IPS DF 4.7 (cell line): ENCODE results near the gene CARD19.

Experiments
- DNase-seq: peaks from one replicate; pipeline ENCODE4 v3.0.0-alpha.2; 2013; ENCODE audit warnings: low spot score; ENCODE audit errors: extremely low read depth

The CARD19 gene, protein sequence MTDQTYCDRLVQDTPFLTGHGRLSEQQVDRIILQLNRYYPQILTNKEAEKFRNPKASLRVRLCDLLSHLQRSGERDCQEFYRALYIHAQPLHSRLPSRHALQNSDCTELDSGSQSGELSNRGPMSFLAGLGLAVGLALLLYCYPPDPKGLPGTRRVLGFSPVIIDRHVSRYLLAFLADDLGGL

DNA sequence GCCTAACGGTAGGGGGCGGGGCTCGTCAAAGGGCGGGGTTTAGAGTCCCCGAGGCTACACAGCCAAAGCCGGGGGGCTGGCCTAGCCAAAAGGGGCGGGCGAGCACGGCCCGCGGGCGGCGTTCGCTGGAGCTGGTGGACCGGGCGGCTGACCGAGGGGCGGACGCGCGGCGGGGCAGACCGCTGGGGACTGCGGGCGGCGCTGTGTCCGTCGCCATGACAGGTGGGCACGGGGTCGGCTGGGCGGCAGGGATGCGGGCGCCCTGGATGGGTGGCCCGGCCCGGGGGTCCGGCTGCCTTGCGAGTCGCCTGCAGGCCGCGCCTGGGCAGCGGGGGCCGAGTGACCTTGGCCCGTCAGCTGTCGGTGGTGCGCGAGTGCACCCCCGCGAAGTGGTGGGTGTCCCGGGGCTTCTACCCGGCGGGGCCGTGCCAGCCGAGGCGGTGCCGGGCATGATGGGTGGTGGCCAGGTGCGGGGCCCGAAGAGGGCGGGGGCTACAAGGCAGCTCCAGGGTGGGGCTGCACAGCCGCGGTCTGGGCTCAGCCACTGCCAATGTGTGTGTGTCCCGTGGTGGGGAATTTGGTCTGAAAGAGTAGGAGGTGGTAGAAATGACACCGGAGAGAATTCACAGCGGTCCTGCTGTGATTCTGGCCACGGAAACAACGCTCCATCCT lies at the start of gene CARD19:
CARD19 (plus strand) TSS at position 87 of the 672 bp plus-strand sequence; CDS start at position 216, 129 bp downstream.
- no peak for DNase-seq

DNA sequence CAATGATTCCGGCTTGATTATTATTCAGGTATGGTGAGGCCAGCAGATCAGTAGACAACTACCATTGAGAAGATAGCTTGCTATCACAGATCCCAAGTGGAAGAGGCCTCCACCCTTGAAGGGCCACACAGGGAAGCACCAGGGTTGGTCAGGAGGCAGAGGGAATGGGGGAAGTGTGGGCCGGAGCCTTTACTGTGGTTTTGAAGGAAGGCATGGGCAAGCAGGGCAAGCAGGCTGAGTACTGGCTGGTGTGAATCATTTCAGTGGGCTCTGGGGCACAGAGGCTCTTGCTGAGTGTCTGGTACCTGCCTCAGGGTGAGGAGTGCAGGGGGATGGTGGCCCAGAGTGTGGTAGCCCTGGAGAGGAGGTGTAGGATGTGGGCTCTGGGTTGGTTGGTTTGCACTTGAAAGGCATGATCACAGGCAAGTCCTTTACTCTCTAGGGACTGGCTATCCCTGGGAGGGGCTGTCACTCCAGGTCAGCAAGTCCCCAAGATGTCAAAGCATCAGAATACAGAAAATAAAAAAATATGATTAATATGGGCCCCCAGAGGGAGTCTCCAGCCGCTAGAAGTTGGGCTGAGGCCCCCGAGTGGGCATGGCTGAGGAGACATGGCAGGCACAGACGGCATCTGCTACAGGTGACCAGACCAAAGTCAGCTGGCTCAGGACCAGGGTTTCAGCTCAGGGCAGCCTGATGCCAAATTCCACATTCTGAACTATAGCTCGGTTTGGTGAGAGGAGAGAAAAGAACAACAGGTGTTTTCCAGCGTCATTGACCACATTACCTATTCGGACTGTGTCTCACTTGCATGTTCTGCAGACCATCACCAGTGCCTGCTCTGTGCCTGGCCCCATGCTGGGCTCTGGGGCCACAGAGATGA lies 47.2 kb upstream of the CARD19 start:
- DNase-seq, result no peak

DNA sequence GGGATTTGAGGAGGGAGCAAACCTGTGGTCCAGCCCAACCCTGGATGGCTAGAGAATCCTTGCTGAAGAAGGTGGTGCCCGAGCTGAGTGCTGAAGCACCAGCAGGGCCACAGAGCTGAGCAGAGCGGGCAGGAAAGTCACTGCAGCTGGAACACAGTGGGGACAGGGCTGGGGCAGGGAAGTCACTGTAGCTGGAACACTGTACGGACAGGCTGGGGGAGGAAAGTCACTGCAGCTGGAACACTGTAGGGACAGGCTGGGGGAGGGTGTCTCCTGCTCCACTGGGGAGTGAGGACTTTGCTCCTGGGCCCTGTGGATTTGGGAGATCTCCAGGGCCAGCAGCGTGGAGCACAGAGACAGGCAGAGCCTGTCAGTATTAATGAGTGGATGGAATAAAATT lies 46.5 kb upstream of the CARD19 start:
- DNase-seq, result no peak

DNA sequence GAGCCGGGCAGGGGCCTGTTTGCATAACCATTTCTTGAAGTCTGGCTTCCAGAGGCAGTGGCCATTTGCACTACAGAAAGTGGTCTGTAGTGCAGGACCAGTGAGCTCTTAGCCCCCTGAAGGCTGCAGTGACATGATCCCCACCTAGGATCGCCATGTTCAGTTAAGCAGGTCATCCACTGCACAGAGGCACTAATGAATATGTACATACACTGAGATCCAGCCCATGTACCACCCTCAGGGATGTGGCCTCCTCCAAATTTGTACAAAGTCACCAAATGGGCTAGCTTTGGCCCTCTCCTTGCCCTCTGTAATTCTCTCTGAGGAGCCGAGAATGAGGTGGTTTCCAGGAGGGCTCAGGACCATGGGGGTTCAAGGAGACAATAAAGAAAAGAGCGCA lies 45.8 kb upstream of the CARD19 start:
- no peak for DNase-seq

DNA sequence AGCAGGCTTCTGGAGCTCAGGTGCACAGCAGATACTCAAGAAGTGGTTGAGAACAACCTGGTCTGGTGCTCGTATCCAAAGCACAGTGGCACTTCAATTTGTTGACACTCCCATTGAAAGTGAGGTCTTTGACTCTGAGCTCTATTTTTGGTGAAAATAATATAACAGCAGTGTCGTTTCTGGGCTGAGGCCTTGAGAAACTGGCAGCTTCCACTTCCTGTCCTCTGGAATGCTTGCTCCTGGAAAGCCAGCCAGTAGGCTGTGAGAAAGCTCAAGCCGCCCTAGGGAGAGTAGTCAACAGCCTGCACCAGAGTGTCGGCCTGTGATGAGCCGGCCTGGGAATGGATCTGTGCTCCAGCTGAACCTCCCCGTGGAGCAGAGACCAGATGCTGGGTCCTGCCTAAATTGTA lies 44.3 kb upstream of the CARD19 start:
- DNase-seq, result no peak

DNA sequence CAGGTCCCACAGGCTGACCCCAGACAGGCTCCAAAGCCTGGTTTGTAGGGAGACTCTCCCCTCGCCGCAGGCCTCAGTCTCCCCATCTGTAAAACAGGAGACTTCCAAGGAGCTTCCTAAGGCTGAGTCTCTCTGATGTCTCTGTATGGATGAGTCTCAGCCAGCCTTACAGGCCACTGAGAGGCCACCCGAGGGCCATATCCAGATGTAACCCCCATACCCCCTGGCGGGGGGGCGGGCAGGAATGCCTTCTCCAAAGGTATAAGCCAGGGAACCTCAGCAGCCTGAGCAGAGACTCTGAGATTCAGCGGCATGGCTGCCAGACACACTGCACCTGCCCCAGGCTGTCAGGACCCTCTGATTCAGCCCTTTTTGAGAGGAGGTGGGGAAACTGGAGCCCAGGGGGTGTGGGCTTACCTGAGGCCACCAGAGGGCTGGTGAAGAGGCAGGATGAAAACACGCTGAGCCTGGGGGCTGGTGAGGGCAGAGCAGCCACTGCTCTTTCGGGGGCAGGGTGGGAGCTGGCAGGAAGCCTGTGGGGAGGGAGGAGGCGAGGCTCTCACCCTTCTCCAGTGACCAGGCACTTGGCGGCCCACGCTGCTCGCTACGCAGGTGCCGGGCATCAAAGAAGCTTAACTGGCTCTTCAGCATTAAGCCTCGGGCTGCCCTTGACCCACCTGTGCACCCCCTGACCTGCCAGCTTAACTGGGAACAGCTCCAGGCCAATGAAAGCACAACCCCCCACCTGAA lies 43.1 kb upstream of the CARD19 start:
- no peak for DNase-seq

DNA sequence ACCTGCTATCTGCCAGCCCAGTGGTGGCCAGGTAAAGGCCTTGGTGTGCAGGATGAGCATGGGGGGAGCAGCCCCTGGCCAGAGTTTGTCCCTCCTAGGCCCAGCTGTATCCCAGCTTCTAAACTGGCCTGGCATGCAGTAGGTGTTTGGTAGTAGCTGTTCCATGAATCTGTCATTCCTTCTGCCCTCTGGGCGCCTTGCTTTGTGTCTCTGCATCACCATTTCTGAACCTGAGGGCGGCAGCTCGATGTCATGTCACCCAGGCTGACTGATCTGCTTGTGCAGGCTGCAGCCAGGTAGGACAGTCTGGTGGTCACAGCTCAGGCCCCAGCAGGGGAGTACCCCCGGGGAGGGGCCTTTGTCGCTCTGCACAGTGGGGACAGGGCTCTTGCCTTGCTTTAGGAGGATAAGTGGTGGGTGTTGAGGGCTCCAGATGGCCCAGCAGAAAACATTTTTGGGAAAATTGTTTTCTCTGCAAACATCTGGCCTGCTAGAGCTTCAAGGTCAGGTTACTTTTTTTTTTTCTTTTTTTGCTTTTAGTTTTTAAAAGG lies 42.2 kb upstream of the CARD19 start:
- DNase-seq, result no peak

DNA sequence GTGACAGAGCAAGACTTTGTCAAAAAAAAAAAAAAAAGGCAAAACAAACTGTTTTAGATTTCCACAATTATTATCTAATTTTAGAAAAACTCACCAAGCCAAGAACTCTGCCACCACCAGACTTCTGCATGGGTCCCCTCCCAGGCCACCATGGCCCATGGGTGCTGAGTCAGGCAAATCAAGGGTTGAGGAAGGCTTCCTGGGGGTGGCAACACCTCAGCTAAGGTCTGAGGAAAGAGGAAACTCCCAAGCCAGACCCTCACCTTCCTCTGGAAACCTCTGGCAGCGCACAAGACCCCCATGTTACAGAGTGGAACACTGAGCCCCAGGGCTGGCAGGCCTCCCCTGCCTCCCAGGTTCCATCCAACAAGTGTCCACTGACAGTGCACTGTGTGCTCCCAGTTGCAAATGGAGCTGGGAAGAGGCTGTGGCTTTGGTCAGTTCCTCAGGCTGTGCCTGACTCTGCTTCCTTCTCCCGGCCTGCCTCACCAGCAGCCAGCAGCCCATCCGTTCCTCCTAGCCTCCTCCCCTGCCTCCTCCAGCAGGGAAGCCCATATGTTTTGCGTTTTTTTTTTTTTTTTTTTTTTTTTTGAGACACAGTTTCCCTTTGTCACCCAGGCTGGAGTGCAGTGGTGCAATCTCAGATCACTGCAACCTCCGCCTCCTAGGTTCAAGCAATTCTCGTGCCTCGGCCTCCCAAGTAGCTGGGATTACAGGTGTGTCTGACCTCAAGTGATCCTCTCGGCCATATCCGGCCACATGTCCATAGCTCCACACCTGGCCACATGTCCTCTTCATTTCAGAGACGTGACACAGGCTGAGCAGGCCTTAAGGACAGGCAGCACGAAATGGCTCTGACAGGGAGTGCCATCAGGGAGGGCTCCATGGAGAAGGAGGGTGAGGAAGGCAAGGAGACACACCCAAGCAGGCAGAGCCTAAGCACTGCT lies 41.0 kb upstream of the CARD19 start:
- no peak for DNase-seq

DNA sequence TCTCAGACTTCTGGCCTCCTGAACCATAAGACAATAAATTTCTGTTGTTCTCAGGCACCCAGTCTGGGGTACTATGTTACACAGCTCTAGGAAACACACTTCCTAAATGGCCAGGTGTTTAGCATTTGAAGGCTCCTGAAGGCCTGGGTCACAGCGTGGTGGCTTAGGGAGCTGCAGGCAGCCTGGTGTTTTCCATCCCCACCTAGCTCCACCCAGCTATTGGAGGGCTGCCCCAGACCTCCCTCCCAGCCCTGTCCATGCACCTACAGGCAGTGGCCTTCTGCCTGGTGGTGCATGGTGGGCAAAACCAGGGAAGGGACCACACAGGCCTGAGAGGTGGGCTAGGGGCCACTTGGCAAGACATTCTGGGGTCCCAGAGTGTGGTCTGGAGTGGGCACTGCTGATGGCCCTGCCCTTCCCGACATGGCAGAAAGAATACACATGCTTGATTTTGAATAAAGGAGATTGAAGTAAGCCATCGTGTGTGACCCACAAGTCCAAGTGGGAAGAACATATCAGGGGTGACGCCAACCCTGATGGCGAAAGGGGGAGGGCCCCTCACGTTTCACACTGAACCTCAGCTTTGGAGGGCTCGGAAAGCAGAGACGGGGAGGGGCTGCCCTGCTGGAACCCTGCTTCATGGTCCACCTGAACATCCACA lies 38.8 kb upstream of the CARD19 start:
- no peak for DNase-seq

DNA sequence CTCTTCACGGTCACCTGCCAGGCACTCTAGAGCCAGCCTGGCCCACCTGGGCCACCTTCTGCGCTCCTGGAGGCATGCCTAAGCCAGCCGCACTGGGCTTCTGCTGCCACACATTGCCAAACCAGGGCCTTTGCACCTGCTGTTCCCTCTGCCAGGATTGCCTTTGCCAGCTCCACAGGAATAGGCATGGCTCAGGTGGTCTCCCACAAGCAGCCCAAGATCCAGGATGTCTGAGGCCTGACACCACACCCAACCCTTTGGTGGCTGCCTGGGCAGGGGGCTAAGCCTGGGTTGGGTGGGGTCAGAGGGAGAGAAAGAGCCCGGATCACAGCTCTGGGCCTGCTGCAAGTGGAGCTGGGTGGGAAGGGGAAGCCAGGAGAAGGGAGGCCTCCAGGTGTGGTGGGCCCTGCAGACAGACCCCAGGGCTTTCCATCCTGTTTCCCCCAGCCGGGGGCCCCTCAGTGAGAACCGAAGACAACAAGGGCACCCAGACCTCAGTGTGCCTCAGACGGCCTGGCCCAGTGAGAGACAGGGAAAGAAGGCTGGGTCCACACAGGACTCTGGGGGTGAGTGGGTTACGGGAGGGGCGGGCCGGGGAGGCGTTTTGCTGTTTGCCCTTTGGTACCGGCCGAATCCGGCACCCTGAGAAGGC lies 38.2 kb upstream of the CARD19 start:
- no peak for DNase-seq

DNA sequence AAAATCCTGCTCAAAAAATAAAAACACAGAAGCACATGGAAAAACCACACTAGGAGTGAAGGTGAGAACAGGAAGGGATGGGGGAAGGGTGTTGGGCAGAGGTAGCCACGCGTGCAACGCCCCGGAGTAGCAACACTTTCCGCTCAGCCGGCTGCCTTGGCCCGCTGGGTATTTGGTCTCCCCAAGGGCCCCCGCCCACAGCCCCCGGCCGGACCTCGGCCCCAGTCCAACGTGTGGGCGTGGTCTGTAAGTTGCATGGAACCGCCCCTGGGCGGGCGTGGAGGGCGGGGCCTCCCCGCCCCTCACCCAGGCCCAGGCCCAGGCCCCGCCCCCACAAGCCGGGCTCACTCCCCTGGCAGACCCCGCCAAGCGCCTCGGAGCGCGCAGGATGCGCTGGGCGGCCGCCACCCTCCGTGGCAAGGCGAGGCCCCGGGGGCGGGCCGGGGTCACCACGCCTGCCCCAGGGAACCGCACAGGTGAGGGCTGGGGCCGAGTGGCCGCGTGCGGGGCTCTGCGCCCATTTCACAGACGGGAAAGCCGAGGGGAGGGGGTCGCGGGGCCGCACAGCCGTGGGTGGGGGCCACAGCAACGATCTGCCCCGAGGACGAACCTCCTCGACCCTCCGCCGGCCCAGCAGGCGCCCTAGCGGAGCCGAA lies 37.5 kb upstream of the CARD19 start, which contains the start of gene SUSD3:
SUSD3 (plus strand) TSS at position 347 of the 656 bp plus-strand sequence; CDS start at position 389, 42 bp downstream.
- no peak for DNase-seq

DNA sequence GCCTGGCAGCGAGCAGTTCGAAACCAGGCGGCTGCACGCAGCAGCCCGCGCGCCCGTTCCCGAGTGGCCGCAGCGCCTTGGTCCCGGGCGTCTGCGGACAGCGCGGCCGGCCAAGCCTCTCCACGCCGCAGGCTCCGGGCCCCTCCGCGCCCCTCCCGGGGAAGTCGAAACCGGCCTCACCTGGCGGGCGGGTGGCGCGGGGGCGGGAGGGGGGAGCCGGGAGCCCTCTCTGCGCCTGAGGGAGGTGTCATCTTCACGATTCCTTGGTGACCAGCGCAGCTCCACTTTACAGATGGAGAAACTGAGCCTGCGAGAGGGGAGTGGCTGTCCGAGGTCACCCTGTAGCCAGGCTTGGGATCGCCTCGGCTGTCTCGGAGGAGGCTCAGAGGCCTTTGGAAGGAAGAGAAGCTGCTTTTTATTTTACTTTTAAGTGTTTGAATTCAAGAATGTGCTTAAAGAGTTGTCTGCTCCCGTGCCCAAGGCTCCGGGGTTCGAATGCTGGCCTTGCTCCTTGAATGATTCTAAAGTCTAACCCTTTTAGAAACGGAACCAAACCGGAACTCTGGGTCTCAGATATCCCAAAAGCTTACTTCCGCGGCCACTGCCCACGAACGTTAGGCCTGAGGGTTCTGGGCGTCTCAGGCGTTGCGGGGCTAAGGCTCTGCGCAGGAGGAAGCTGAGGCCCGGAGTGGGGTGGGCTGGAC lies 36.9 kb upstream of the CARD19 start:
- no peak for DNase-seq

DNA sequence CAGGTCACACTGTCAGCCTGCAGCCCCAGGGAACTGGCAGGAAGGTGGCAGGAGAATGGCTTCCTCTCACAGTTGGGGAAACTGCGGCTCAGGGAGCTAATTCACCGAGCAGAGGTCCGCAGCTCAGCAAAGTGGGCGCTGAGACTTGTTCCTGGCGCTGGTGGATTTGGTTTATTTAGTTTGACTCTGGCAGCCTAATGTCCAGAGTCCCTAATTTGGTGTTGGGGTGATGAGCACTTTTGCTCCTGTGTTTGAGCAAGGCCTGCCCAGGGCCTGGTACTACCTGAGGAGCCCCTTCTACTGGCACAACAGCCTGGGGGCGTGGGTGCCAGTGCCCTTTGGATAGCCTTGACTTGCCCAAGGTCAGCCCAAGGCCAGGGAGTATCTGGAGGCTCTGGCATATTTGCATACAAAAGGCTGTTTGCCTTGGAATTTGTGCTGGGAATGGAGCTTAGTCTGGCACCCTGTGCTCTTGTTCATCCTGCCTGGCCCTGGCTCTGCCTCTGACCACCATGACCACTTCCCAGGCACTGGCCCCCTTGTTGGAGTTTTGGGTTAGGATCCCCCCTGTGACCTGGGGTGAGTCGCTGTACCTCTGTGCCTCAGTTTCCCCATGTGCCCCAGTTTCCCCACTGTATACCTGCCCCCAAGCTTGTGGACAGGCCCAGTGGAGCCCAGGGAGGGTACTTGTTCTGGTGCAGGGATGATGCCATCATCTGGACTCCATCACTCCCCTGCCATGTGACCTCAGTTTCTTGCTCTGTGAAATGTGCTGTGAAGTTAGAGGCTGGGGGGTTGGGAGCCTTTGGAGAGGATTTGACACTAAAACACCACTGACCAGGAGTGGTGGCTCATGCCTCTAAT lies 36.1 kb upstream of the CARD19 start:
- DNase-seq, result no peak

DNA sequence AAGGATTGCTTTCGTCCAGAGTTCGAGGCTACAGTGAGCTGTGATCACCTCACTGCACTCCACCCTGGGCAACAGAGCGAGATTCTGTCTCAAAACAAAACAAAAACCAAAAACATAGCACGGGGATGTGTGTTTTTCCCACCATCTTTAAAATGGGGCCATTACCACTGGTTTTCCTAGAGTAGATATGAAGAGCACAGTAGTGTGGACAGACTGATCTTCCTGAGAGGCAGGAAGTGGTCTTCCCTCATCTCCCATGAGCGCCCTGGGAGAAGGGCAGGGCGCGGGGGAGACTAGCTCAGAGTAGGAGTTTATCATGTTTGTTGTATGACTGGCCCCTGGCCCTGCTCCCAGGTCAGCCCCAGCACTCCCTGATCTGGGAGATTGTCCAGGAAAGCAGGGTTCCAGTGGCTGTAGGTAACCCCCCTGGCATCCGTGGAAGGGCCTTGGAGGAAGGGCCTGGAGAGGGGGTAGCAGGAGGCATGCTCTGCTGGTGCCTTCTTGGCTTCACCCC lies 35.2 kb upstream of the CARD19 start:
- no peak for DNase-seq

DNA sequence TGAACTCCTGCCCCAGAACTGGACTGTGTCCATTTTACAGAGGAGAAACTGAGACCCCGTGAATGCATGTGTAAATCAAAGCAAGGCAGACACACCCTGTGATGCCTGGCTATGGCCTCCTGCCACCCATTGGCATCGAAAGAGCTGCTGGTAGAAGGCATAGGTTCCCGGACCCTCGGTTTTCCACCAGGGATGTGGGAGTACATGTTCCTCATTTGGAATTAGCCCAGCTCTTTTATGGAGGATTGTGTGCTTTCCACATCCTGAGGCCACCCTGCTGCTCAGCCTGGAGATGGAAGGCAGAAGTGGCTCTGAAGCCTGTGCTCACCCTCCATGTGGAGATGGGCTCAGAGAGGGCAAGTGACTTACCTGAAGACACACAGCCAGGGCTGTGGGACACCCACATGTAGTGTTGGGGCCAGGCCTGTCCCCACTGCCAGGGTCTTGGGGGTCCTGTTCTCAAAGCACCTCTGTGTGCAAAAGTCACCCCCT lies 34.7 kb upstream of the CARD19 start:
- no peak for DNase-seq
